22Rv1 (cell line): ENCODE data around the gene DSTN.

Experiments used
- CTCF ChIP-seq: fragments of 450-650 bp; IDR thresholded peaks from 2 replicates; pipeline ENCODE4 v1.5.1; 2017; ENCODE audit warnings: mild to moderate bottlenecking
- ZFX ChIP-seq: fragments of 450-650 bp; IDR thresholded peaks from 2 replicates; pipeline ENCODE4 v1.6.1; 2017; ENCODE audit warnings: antibody characterized with exemption, borderline replicate concordance

- TF ChIP-seq CTCF (no peak), ZFX (no peak)
These were observed 14.8 kb downstream of the DSTN start for GRCh38 chr20:17584689-17585088.
